ENCODE results near the gene DYNLT2.

The DYNLT2 gene

GRCh38 chr6:169751242-169752073 lies at the start of gene DYNLT2, which contains the start of gene ERMARD:
DYNLT2 (minus strand) TSS chr6:169751572; CDS start chr6:169751458, 114 bp downstream.
ERMARD (plus strand) TSS chr6:169751622; CDS start chr6:169751658, 36 bp downstream.
- DNase-seq (ENCODE audit: low read depth in 1 of 2, low spot score in 1 of 2) = peak; percentile 84 to 92

DNA sequence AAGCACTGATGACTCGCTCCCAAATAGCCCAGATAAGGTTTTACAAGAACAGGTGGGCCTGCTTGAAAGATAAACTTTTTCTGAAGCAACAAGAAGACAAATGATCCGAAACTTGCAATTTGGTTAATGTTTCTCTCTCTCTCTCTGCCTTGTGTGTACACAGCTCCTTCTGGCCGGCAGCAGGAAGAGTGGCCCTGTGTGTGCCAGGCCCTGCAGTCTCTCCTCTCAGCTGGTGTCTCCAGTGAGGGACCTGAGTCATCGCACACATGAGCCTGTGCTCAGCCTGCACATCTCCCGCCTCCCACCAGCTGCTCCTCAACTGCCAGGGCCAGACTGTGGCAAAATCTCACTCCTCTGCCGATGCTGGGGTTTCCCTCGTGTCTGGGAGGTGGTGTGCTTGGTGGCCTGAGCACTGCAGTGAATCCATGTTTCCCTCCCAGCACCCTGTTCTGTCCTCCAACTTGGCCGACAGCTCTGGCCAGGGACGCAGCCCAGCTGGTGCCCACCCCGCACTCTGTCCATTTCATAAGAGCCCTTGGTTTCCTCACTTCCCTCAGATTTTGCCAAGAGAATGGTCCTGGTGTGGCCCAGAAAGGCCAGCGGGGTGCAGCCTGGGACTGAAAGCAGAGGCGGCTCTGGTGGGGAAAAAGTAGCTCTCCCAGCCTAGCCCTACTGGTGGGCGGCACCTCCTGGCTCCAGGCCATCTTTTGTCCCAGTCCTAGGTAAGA lies 49.5 kb upstream of the DYNLT2 start:
- no peak for DNase-seq (ENCODE audit: low read depth in 1 of 2, low spot score in 1 of 2)

DNA sequence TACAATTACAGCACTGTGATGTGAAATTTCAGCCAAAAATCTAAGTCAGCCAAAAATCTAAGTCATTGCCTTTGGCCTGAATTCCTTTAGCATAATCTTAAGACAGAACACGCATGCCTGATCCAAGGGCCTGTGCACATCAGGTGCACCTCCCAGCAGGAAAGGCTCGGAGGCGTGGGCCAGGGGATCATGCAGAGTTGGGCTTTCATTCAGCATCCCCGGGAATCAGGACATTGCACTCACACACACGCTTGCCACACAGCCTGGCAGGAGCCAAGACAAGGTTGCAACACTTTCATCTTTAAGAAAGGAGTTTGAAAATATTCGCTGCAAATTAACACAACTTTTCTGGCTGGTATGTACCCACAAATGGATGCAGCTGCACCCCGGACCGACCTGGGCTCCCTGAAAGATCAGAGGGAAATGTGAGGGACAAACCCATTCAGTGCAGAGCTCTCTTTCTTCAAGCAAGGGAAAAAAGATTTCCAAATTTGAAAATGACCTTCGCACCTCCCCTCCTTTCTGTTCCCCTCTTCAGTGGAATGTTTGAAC lies 48.8 kb upstream of the DYNLT2 start:
- no peak for DNase-seq (ENCODE audit: low read depth in 1 of 2, low spot score in 1 of 2)

GRCh38 chr6:169799474-169799926 lies 48.1 kb upstream of the DYNLT2 start:
- no peak for DNase-seq (ENCODE audit: low read depth in 1 of 2, low spot score in 1 of 2)

DNA sequence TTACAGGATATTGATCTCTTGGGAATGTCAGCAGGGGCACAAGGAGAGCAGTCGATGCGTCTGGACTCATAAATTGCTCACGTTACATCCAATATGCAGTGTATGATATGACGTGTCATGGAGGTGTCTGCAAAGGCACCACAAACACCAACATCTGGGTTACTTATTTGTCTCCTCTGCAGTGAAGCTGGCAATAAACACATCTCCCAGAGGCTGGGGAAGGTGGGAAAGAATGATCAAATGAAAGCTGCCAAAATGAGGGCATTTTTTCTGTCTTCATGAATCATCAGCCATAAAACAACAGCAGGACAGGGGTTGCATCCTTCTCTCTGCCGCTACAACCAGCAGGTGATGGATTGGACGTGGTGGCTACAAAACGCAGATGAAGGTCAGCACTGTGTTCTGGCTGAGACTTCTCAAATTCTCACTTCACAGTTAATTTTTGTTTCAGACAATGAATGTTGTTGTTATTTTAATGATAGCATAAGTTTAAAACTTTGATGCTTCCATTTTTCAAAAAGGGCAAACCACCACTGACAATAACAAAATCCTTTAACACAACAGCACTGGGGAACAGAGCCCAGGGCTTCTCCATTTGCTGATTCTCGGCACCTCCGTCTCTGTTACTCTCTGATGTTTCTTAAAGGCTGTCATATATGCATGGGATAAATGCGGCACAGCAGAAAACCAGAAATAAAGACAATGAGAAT lies 47.5 kb upstream of the DYNLT2 start:
- no peak for DNase-seq (ENCODE audit: low read depth in 1 of 2, low spot score in 1 of 2)

- DNase-seq (ENCODE audit: low read depth in 1 of 2, low spot score in 1 of 2) = no peak
Observed at GRCh38 chr6:169795196-169795595, 43.8 kb upstream of the DYNLT2 start.

GRCh38 chr6:169794317-169795055 lies 43.1 kb upstream of the DYNLT2 start:
- DNase-seq (ENCODE audit: low read depth in 1 of 2, low spot score in 1 of 2) = no peak

GRCh38 chr6:169793408-169793807 lies 42.0 kb upstream of the DYNLT2 start:
- no peak for DNase-seq (ENCODE audit: low read depth in 1 of 2, low spot score in 1 of 2)

DNA sequence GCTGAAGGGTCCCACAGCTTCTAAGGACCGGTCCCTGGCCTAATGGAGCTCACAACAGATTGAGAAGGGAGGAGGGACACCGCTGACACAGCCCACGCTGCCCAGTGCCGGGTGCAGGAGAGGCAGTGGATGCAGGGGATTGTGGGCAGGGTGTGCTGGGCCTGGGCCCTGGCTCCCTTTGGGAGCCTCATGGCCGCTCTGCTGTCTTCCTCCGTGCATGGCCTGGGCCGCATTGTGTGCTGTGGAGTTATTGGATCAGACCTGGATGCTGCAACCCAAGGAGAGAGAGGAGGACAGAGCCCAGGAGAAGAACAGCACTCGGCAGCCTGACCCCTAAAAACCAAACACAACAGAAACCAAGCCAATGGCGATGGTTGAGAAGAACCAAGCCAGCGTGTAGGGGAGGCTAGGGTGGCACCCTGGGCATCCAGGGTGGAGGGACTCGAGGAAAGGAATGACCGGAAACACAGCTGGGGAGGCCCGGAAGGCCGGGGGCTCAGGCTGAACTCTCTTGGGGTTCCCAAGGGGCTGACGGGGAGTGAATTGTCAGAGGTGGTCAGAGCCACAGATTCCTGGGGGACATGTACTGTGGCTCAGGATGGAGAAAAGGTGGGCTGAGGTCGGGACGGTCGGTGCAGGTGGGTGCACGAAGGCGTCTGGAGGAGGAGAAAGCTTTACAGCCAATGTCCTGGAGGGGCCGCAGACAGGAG lies 41.1 kb upstream of the DYNLT2 start:
- no peak for DNase-seq (ENCODE audit: low read depth in 1 of 2, low spot score in 1 of 2)

DNA sequence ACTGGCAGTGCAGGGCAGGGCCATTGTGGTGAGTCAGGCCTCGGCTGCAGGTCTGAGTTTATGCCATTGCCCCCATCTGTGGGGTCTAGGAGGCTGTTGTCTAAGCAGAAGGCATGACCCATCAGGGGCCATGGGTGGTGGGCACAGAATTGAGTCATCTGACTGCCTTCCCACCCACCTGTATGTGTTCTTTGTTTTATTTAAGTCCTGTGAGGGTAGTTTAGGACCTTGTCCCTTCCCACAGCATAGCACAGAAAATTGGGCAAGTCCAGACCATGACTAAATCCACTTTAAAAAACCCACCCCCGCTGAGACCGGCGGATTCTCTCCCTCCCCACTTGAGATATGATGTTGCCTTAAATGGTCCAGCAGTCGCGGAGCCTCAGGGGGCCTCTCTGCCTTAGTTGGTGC lies 40.4 kb upstream of the DYNLT2 start:
- no peak for DNase-seq (ENCODE audit: low read depth in 1 of 2, low spot score in 1 of 2)

- DNase-seq (ENCODE audit: low read depth in 1 of 2, low spot score in 1 of 2) = peak; percentile 55 to 66
Observed at GRCh38 chr6:169789944-169790927, 38.9 kb upstream of the DYNLT2 start.

DNA sequence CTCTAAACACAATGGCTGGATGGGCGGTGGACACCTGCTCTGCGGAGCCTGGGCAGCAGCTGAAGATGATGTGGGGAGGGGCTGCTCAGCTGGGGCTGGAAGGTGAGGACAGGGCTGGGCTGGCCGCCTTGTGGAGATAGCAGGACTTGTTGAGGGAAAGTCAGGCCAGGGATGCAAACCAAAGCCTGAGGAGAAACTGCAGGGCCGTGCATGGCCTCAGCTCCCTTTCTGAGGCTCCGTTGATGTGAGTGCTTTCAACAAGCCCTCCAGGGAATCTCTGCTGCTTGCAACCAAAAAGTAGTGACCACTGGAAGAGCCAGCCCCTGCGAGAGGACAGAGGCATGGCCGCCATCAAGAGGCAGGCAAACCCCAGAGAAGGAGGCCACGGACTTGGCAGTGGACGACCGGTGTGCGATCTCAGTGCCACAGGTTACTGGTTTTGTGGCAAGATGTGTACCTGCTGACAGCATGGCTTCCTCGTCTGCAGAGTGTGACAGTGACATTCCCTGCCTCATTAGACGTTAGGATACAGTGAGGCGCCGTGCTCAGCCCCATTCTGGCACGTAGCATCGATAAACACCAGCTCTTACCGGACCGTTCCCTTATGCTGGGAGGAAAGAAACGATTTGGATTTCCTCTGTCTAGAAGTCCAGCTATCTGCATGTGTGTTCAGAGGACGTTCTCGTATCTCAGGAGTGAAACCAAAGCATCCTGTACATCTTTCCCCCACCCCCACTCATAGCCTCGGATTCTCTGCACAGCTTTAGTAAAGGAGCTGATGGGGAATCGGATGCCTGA lies 38.0 kb upstream of the DYNLT2 start:
- DNase-seq (ENCODE audit: low read depth in 1 of 2, low spot score in 1 of 2) = no peak

DNA sequence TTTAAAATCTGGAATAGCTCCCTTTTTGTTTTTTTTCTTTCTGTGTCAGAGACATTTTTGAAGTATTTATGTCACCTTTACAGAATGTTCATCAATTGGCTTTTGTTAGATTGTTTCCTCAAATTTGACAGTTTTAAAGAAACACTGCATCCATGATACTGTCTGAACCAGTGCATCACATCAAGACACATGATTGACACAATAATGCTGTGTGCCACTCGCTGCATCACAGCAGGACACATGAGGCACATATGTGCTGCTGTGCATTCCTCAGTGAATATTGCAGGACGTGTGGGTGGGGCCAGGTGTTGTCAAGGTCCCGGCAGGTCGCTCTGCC lies 37.4 kb upstream of the DYNLT2 start:
- no peak for DNase-seq (ENCODE audit: low read depth in 1 of 2, low spot score in 1 of 2)

DNA sequence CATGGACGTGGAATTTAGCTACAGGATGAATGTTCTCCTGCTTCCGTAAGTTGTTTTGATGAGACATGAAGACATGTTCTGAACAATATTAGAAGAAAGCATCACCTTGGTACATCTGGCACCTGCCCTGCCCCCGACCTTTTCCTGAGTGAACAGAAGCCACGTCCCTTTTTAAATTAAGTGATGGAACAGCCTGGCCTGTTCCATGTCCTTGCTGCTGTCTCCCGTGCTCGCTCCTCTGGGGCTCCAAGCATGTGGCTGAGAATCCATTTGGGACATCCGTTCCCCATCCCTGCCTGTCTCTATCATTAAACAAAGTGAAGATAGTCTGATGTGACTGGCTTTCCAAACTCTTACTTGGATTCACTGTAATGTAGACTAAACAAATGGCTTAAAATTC lies 36.4 kb upstream of the DYNLT2 start:
- DNase-seq (ENCODE audit: low read depth in 1 of 2, low spot score in 1 of 2) = no peak

GRCh38 chr6:169786349-169786748 lies 35.0 kb upstream of the DYNLT2 start:
- no peak for DNase-seq (ENCODE audit: low read depth in 1 of 2, low spot score in 1 of 2)

DNA sequence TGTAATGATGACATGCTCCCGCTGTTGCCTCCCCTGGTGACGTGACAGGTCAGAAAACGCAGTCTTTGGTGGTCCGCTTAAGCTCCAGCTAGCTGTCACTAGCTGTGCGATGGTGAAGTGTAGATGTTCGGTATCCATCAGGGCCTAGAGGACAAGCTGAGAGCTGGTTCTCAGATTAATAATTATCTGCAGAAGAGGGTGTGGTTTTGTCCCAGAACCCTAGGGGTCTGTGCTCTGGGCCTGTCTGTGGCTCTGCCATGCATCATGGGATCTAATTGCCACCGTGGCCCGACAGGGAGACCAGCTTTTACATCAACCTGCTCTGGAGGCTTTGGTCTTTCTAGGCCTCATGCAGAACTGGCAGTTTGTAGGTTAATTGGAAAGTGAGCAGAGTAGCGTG lies 34.2 kb upstream of the DYNLT2 start:
- no peak for DNase-seq (ENCODE audit: low read depth in 1 of 2, low spot score in 1 of 2)

DNA sequence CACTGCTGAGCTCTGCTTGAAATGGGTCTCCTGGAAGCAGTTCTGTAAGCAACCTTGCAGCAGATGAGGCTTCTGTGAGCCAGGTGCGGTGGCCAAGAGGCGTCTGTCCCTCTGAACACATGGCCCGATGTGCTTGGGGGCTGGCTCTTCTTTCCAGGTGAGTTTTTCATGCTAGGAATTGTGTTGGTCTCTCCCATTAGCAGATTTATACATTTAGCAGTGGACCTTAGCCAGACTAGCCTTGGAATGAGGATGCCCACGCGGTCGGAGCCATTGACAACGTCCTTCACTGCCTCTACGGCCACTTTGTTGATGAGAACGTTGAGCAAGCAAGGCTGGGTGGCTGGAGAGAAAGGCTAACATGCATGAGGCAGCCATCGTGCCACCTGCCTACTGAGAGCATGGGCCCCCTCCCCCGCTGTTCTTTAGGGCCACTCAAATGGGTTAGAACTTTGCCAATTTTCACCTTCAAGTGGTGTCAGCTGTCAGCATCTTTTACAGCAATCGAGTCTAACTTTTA lies 33.5 kb upstream of the DYNLT2 start:
- DNase-seq (ENCODE audit: low read depth in 1 of 2, low spot score in 1 of 2) = no peak

Measured in stimulated activated CD4-positive, alpha-beta T cell treated with anti-CD3 and anti-CD28 coated beads, Interleukin-15, amount 100 ng/mL, for 1 hour (primary cell).